Fibroblast of upper back skin (primary cell): ENCODE measurements around the gene KCNMA1.

Source experiments
- DNase-seq: peaks from one replicate; pipeline ENCODE4 v3.0.0-alpha.2; 2013

Gene KCNMA1

GRCh38 chr10:77553311-77553710 lies 84.3 kb downstream of the KCNMA1 start:
- DNase-seq = no peak

- no peak for DNase-seq
These were observed 85.4 kb downstream of the KCNMA1 start for GRCh38 chr10:77552252-77552651.

- DNase-seq = no peak
These were observed 87.2 kb downstream of the KCNMA1 start for GRCh38 chr10:77550378-77550777.

- DNase-seq = no peak
These were observed 88.9 kb downstream of the KCNMA1 start for GRCh38 chr10:77548671-77549070.

GRCh38 chr10:77548157-77548556 lies 89.5 kb downstream of the KCNMA1 start:
- DNase-seq = no peak

- no peak for DNase-seq
These were observed 90.1 kb downstream of the KCNMA1 start for GRCh38 chr10:77547307-77548050.

GRCh38 chr10:77546042-77546441 lies 91.6 kb downstream of the KCNMA1 start:
- no peak for DNase-seq

GRCh38 chr10:77545585-77545984 lies 92.0 kb downstream of the KCNMA1 start:
- no peak for DNase-seq

- peak; percentile 54 for DNase-seq
These were observed 93.0 kb downstream of the KCNMA1 start for GRCh38 chr10:77544617-77545016.

GRCh38 chr10:77542710-77543259 lies 94.8 kb downstream of the KCNMA1 start:
- DNase-seq = no peak

GRCh38 chr10:77541944-77542343 lies 95.7 kb downstream of the KCNMA1 start:
- no peak for DNase-seq

GRCh38 chr10:77541247-77541646 lies 96.4 kb downstream of the KCNMA1 start:
- DNase-seq = no peak

GRCh38 chr10:77539147-77539935 lies 98.3 kb downstream of the KCNMA1 start:
- DNase-seq = no peak

GRCh38 chr10:77537720-77538373 lies 99.8 kb downstream of the KCNMA1 start:
- peak; percentile 92 for DNase-seq

- DNase-seq = no peak
These were observed 100.5 kb downstream of the KCNMA1 start for GRCh38 chr10:77537071-77537470.

- no peak for DNase-seq
These were observed 103.7 kb downstream of the KCNMA1 start for GRCh38 chr10:77533887-77534278.

GRCh38 chr10:77533146-77533886 lies 104.3 kb downstream of the KCNMA1 start:
- no peak for DNase-seq

- DNase-seq = peak; percentile 87
These were observed 105.5 kb downstream of the KCNMA1 start for GRCh38 chr10:77532068-77532467.

- peak; percentile 82 for DNase-seq
These were observed 106.1 kb downstream of the KCNMA1 start for GRCh38 chr10:77531441-77532001.

- no peak for DNase-seq
These were observed 107.6 kb downstream of the KCNMA1 start for GRCh38 chr10:77530011-77530410.

GRCh38 chr10:77529050-77529576 lies 108.5 kb downstream of the KCNMA1 start:
- no peak for DNase-seq

GRCh38 chr10:77527839-77528238 lies 109.8 kb downstream of the KCNMA1 start:
- DNase-seq = no peak
